ENCODE data around the gene ADGRL2. TPM values are rescaled to one million over a fixed set of nuclear protein-coding genes. Genes with fewer than 3 reads are reported as not detected.

Gene ADGRL2
- total RNA-seq, 1 experiment from 2014 or later: 0.20 TPM

GRCh38 chr1:81878538-81878937 is 77.8 kb downstream of the ADGRL2 start (continued):
- TF ChIP-seq REST (IDR thresholded peaks at IDR 0.05; ENCODE audit: low read depth): no peak
- TF ChIP-seq CBX3 (IDR thresholded peaks at IDR 0.05; ENCODE audit: low read depth): no peak
- TF ChIP-seq JUND (IDR thresholded peaks at IDR 0.05): no peak
- TF ChIP-seq, protein P1, sequence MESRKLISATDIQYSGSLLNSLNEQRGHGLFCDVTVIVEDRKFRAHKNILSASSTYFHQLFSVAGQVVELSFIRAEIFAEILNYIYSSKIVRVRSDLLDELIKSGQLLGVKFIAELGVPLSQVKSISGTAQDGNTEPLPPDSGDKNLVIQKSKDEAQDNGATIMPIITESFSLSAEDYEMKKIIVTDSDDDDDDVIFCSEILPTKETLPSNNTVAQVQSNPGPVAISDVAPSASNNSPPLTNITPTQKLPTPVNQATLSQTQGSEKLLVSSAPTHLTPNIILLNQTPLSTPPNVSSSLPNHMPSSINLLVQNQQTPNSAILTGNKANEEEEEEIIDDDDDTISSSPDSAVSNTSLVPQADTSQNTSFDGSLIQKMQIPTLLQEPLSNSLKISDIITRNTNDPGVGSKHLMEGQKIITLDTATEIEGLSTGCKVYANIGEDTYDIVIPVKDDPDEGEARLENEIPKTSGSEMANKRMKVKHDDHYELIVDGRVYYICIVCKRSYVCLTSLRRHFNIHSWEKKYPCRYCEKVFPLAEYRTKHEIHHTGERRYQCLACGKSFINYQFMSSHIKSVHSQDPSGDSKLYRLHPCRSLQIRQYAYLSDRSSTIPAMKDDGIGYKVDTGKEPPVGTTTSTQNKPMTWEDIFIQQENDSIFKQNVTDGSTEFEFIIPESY (IDR thresholded peaks at IDR 0.05; ENCODE audit: extremely low read depth, insufficient replicate concordance, low read length): no peak
- TF ChIP-seq MAX (IDR thresholded peaks at IDR 0.05): no peak
- no peak for TF ChIP-seq POLR2A (IDR thresholded peaks at IDR 0.05; ENCODE audit: borderline replicate concordance, extremely low read depth, insufficient read depth, insufficient read length)
- TF ChIP-seq TCF7L2 (IDR thresholded peaks at IDR 0.05; ENCODE audit: borderline replicate concordance, extremely low read depth, insufficient read depth, insufficient read length): no peak
- TF ChIP-seq EZH2phosphoT487 (IDR thresholded peaks at IDR 0.05; ENCODE audit: borderline replicate concordance): no peak

DNA sequence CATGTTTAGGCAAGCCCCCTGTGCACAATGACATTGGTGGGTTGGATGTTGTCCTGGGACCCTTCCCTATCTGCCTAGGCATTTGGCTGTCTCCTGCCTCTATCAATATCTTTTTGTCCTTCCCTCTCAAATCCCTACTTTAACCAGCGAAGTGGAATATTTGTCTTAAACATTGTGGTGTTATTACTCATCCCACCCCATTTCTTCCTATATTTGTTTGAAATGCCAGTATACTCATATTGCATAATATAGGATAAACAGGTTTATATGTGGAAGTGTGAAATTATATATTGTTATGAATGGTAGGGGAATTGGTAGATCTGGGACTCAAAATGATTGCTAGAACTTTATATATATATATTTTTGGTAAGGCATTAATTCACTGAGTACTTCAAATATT is 80.0 kb downstream of the ADGRL2 start:
- no peak overlapping the region for H3K27ac ChIP-seq (ENCODE audit: low read depth, low read length)
- no TSS peak for BruUV-seq (replicated peaks)
- no peak overlapping the region for H3K4me3 ChIP-seq (replicated peaks in 1 of 2; ENCODE audit: low read depth in 1 of 2, low read length in 2 of 2)
- no peaks in the 10 kb centered on the region for H3K4me1 ChIP-seq (ENCODE audit: control insufficient read depth in 1 of 2, insufficient read depth in 2 of 2, low read length in 2 of 2)
- intact Hi-C loops (cut with micrococcal nuclease): no loop called here
- no peaks in the 10 kb centered on the region for H3K36me3 ChIP-seq (ENCODE audit: control insufficient read depth in 1 of 2, insufficient read depth in 2 of 2, low read length in 2 of 2)
- ChIA-PET RAD21 (ENCODE audit: low non-redundant PET in 1 of 2, low total read pairs in 2 of 2, uncharacterized antibody in 2 of 2, unreplicated experiment in 2 of 2) (no interaction called here), POLR2A (no interaction called here), CTCF (no interaction called here)
- TF ChIP-seq EGR1 (IDR thresholded peaks at IDR 0.05; ENCODE audit: low read depth): no peak
- no peak for TF ChIP-seq YY1 (IDR thresholded peaks at IDR 0.05; ENCODE audit: extremely low read depth, insufficient replicate concordance, low read depth, low read length)
- TF ChIP-seq CEBPB (IDR thresholded peaks at IDR 0.05; ENCODE audit: low read depth): no peak
- TF ChIP-seq ELF1 (IDR thresholded peaks at IDR 0.05; ENCODE audit: borderline replicate concordance, low read depth): no peak
- no peak for TF ChIP-seq FOSL1 (IDR thresholded peaks at IDR 0.05; ENCODE audit: low read depth)
- TF ChIP-seq TCF7L2 (IDR thresholded peaks at IDR 0.05; ENCODE audit: borderline replicate concordance, extremely low read depth, insufficient read depth, insufficient read length): no peak
- TF ChIP-seq, protein P2, sequence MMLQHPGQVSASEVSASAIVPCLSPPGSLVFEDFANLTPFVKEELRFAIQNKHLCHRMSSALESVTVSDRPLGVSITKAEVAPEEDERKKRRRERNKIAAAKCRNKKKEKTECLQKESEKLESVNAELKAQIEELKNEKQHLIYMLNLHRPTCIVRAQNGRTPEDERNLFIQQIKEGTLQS (IDR thresholded peaks at IDR 0.05): no peak
- no peak for TF ChIP-seq POLR2A (IDR thresholded peaks at IDR 0.05; ENCODE audit: borderline replicate concordance, extremely low read depth, insufficient read depth, insufficient read length)
- no peak for TF ChIP-seq ZFX (IDR thresholded peaks at IDR 0.05)
- TF ChIP-seq, protein P1 (IDR thresholded peaks at IDR 0.05; ENCODE audit: extremely low read depth, insufficient replicate concordance, low read length): no peak
- no peak for TF ChIP-seq EZH2phosphoT487 (IDR thresholded peaks at IDR 0.05; ENCODE audit: borderline replicate concordance)
- no peak overlapping the region for H3K4me2 ChIP-seq (ENCODE audit: low read length)
- no peaks in the 10 kb centered on the region for H3K9me3 ChIP-seq (ENCODE audit: control insufficient read depth in 1 of 2, insufficient read depth in 1 of 2, low read depth in 1 of 2, low read length in 2 of 2)
- H3K9ac ChIP-seq (ENCODE audit: low read length): no peak overlapping the region
- H3K27me3 ChIP-seq (ENCODE audit: insufficient read depth, low read length): no peaks in the 10 kb centered on the region; the same call in 1 of the 2 replicates
- DNase-seq (ENCODE audit: low read depth, low spot score) (no peak), ATAC-seq (no peak)
- no peak overlapping the region for H2AFZ ChIP-seq (ENCODE audit: low read depth, low read length, poor library complexity, severe bottlenecking)
- no peaks in the 10 kb centered on the region for H3K79me2 ChIP-seq (ENCODE audit: insufficient read depth, low read length)
- no peaks in the 10 kb centered on the region for H3K9me2 ChIP-seq (ENCODE audit: insufficient read depth)
- no peaks in the 10 kb centered on the region; the same call in 1 of the 2 replicates for H4K20me1 ChIP-seq (ENCODE audit: insufficient read depth)
